NT2/D1 (cell line): ENCODE results near the gene NYAP1.
A peak's percentile ranks its signal among the peaks of the same experiment; 100 is the strongest.
"Not testable (repeated sequence)": the region's sequence is repeated elsewhere in the genome, so short reads cannot be mapped to it uniquely, and the experiment has no call there.

Experiments used
- DNase-seq: peaks from one replicate; pipeline ENCODE4 v3.0.0-alpha.2; 2011; ENCODE audit warnings: low read depth, low spot score
- H3K27me3 ChIP-seq: 2 replicates; pipeline ENCODE4 v1.6.0; 2011; ENCODE audit warnings: mild to moderate bottlenecking; ENCODE audit not compliant: insufficient read length, insufficient read depth
- H3K36me3 ChIP-seq: 2 replicates; pipeline ENCODE4 v1.6.1; 2011; ENCODE audit warnings: mild to moderate bottlenecking, low read length, mixed read lengths; ENCODE audit not compliant: insufficient read depth, insufficient read length
- H3K4me1 ChIP-seq: 2 replicates; pipeline ENCODE4 v1.5.1; 2011; ENCODE audit not compliant: insufficient read depth, insufficient read length
- H3K4me3 ChIP-seq: 2 replicates; pipeline ENCODE4 v1.5.1; 2011; ENCODE audit warnings: low read depth; ENCODE audit not compliant: insufficient read length
- H3K9ac ChIP-seq: 2 replicates; pipeline ENCODE4 v1.6.0; 2011; ENCODE audit warnings: low read depth; ENCODE audit not compliant: insufficient read length
- H3K9me3 ChIP-seq: 2 replicates; pipeline ENCODE4 v1.5.1; 2011; ENCODE audit warnings: mild to moderate bottlenecking, low read length; ENCODE audit not compliant: insufficient read depth
- SUZ12 ChIP-seq: IDR thresholded peaks from 2 replicates; pipeline ENCODE4 v1.6.1; 2011; ENCODE audit not compliant: insufficient read length, insufficient read depth; ENCODE audit errors: extremely low read depth
- YY1 ChIP-seq: IDR thresholded peaks from 2 replicates; pipeline ENCODE4 v1.6.1; 2011; ENCODE audit not compliant: insufficient read length, insufficient read depth
- ZNF274 ChIP-seq: IDR thresholded peaks from 2 replicates; pipeline ENCODE4 v1.6.1; 2011; ENCODE audit warnings: mild to moderate bottlenecking, low read depth, low read length

NYAP1 gene

GRCh38 chr7:100441641-100442535, 41.8 kb upstream of the NYAP1 start:
- Histone ChIP-seq H3K4me3 (no peak overlapping the region), H3K9me3 (no peaks in the 10 kb centered on the region), H3K27me3 (no peaks in the 10 kb centered on the region), H3K9ac (no peak overlapping the region), H3K36me3 (no peaks in the 10 kb centered on the region), H3K4me1 (peaks cover 7% of the 10 kb centered on the region)
- no peak for TF ChIP-seq SUZ12
- no peak for TF ChIP-seq ZNF274
- no peak for TF ChIP-seq YY1
- no peak for DNase-seq

- no peaks in the 10 kb centered on the region for H3K9me3 ChIP-seq
- no peaks in the 10 kb centered on the region for H3K36me3 ChIP-seq
- H3K4me1 ChIP-seq = peaks cover 7% of the 10 kb centered on the region
- DNase-seq = no peak
- H3K9ac ChIP-seq = no peak overlapping the region
- no peaks in the 10 kb centered on the region for H3K27me3 ChIP-seq
- no peak for TF ChIP-seq YY1
- TF ChIP-seq SUZ12 = no peak
- no peak for TF ChIP-seq ZNF274
- no peak overlapping the region for H3K4me3 ChIP-seq
Observed at GRCh38 chr7:100443096-100443840, 40.5 kb upstream of the NYAP1 start.

GRCh38 chr7:100444311-100445278, 39.1 kb upstream of the NYAP1 start:
- Histone ChIP-seq H3K4me3 (no peak overlapping the region), H3K9me3 (no peaks in the 10 kb centered on the region), H3K4me1 (peaks cover 7% of the 10 kb centered on the region), H3K9ac (peak overlapping the region; percentile 10), H3K27me3 (no peaks in the 10 kb centered on the region), H3K36me3 (no peaks in the 10 kb centered on the region)
- no peak for DNase-seq
- no peak for TF ChIP-seq SUZ12
- no peak for TF ChIP-seq ZNF274
- no peak for TF ChIP-seq YY1

- Histone ChIP-seq H3K4me3 (no peak overlapping the region), H3K4me1 (peaks cover 7% of the 10 kb centered on the region), H3K9ac (no peak overlapping the region), H3K9me3 (no peaks in the 10 kb centered on the region), H3K36me3 (no peaks in the 10 kb centered on the region), H3K27me3 (no peaks in the 10 kb centered on the region)
- DNase-seq = no peak
- no peak for TF ChIP-seq SUZ12
Observed at GRCh38 chr7:100446040-100446439, 37.7 kb upstream of the NYAP1 start.

- H3K36me3 ChIP-seq, H3K27me3 ChIP-seq, DNase-seq, H3K4me3 ChIP-seq, H3K4me1 ChIP-seq, H3K9me3 ChIP-seq, H3K9ac ChIP-seq: not testable (repeated sequence)
Observed at GRCh38 chr7:100447363-100447762, 36.4 kb upstream of the NYAP1 start.

GRCh38 chr7:100449190-100449795, 34.4 kb upstream of the NYAP1 start:
- no peak overlapping the region for H3K4me3 ChIP-seq
- no peaks in the 10 kb centered on the region for H3K36me3 ChIP-seq
- H3K9me3 ChIP-seq = no peaks in the 10 kb centered on the region
- no peak overlapping the region for H3K9ac ChIP-seq
- TF ChIP-seq ZNF274 (no peak), YY1 (no peak), SUZ12 (no peak)
- H3K4me1 ChIP-seq = peaks cover 7% of the 10 kb centered on the region
- H3K27me3 ChIP-seq = no peaks in the 10 kb centered on the region
- no peak for DNase-seq

- Histone ChIP-seq H3K27me3 (no peaks in the 10 kb centered on the region), H3K36me3 (no peaks in the 10 kb centered on the region), H3K4me3 (no peak overlapping the region), H3K9me3 (no peaks in the 10 kb centered on the region), H3K4me1 (peaks cover 5% of the 10 kb centered on the region), H3K9ac (no peak overlapping the region)
- TF ChIP-seq YY1 (no peak), SUZ12 (no peak), ZNF274 (no peak)
- DNase-seq = no peak
Observed at GRCh38 chr7:100452513-100452912, 31.2 kb upstream of the NYAP1 start.

GRCh38 chr7:100453854-100454253, 29.9 kb upstream of the NYAP1 start:
- H3K4me3 ChIP-seq, H3K36me3 ChIP-seq, H3K27me3 ChIP-seq, H3K9me3 ChIP-seq, H3K9ac ChIP-seq, DNase-seq, H3K4me1 ChIP-seq: not testable (repeated sequence)
